Measurements from ENCODE around the gene AURKA.
A peak's percentile ranks its signal among the peaks of the same experiment; 100 is the strongest.

AURKA gene

GRCh38 chr20:56358600-56359211 is 33.3 kb downstream of the AURKA start, which contains the start of gene FAM210B:
Gene FAM210B, plus strand, starts transcription at chr20:56358974. Its CDS starts 32 bp downstream, at chr20:56359006.
- TF ChIP-seq ZFX (IDR thresholded peaks at IDR 0.05) = no peak
- TF ChIP-seq CTCF (conservative IDR thresholded peaks at IDR 0.05) = no peak

GRCh38 chr20:56358070-56358469 is 33.9 kb downstream of the AURKA start:
- no peak for TF ChIP-seq ZFX (IDR thresholded peaks at IDR 0.05)
- no peak for TF ChIP-seq CTCF (conservative IDR thresholded peaks at IDR 0.05)
- H3K27ac ChIP-seq = no peak overlapping the region

More at GRCh38 chr20:56358600-56359211, 33.3 kb downstream of the AURKA start, which contains the start of gene FAM210B:
- H3K27ac ChIP-seq = peak within 1 kb of the TSS; percentile 77

GRCh38 chr20:56353356-56353755 is 38.7 kb downstream of the AURKA start:
- H3K27ac ChIP-seq = no peak overlapping the region
- TF ChIP-seq ZFX (IDR thresholded peaks at IDR 0.05) (no peak), CTCF (conservative IDR thresholded peaks at IDR 0.05) (no peak)

- no peak for TF ChIP-seq ZFX (IDR thresholded peaks at IDR 0.05)
- TF ChIP-seq CTCF (conservative IDR thresholded peaks at IDR 0.05) = no peak
- no peak overlapping the region for H3K27ac ChIP-seq
These were observed 39.5 kb downstream of the AURKA start for GRCh38 chr20:56352345-56353055.

GRCh38 chr20:56350842-56351241 is 41.2 kb downstream of the AURKA start:
- TF ChIP-seq ZFX (IDR thresholded peaks at IDR 0.05) = no peak
- TF ChIP-seq CTCF (conservative IDR thresholded peaks at IDR 0.05) = no peak
- H3K27ac ChIP-seq = no peak overlapping the region

- no peak overlapping the region for H3K27ac ChIP-seq
- no peak for TF ChIP-seq CTCF (conservative IDR thresholded peaks at IDR 0.05)
- TF ChIP-seq ZFX (IDR thresholded peaks at IDR 0.05) = no peak
These were observed 43.3 kb downstream of the AURKA start for GRCh38 chr20:56348746-56349145.

- no peak overlapping the region; the same call in 1 of the 2 replicates for H3K27ac ChIP-seq
- TF ChIP-seq CTCF (conservative IDR thresholded peaks at IDR 0.05) (no peak), ZFX (IDR thresholded peaks at IDR 0.05) (no peak)
These were observed 43.7 kb downstream of the AURKA start for GRCh38 chr20:56348305-56348693.
